GM18505 (cell line): ENCODE measurements around the gene MECR.
"Not testable (repeated sequence)": the region's sequence is repeated elsewhere in the genome, so short reads cannot be mapped to it uniquely, and the experiment has no call there.

Experiments
- ATAC-seq: cut with Tn5 transposase; IDR thresholded peaks from one replicate; pipeline ENCODE4 v1.9.1; 2021; ENCODE audit not compliant: unreplicated experiment
- POLR2A ChIP-seq: IDR thresholded peaks from 4 replicates; pipeline ENCODE4 v1.6.1; 2011; ENCODE audit warnings: borderline replicate concordance; ENCODE audit not compliant: insufficient read depth, insufficient read length; ENCODE audit errors: extremely low read depth

Gene MECR

GRCh38 chr1:29235955-29236711, 5.4 kb upstream of the MECR start, which contains the start of gene PTPRU:
PTPRU (plus strand) TSS chr1:29236522; CDS start chr1:29236645, 123 bp downstream.
- TF ChIP-seq POLR2A: no peak

GRCh38 chr1:29234881-29235280, 4.1 kb upstream of the MECR start:
- ATAC-seq: not testable (repeated sequence)

More at GRCh38 chr1:29235955-29236711, 5.4 kb upstream of the MECR start, which contains the start of gene PTPRU:
- ATAC-seq: peak; percentile 70

GRCh38 chr1:29234471-29234870, 3.7 kb upstream of the MECR start:
- ATAC-seq: no peak
- TF ChIP-seq POLR2A: no peak

GRCh38 chr1:29233693-29234092, 3.0 kb upstream of the MECR start:
- ATAC-seq: no peak
- no peak for TF ChIP-seq POLR2A

- ATAC-seq: no peak
- TF ChIP-seq POLR2A: no peak
Observed at GRCh38 chr1:29232387-29232786, 1.7 kb upstream of the MECR start.

GRCh38 chr1:29230204-29230552, 556 bp downstream of the MECR start:
- no peak for ATAC-seq

GRCh38 chr1:29227511-29227910, 3.2 kb downstream of the MECR start:
- no peak for TF ChIP-seq POLR2A
- ATAC-seq: no peak

More at GRCh38 chr1:29230204-29230552, 556 bp downstream of the MECR start:
- TF ChIP-seq POLR2A: no peak

- ATAC-seq: no peak
- no peak for TF ChIP-seq POLR2A
Observed at GRCh38 chr1:29225361-29225760, 5.4 kb downstream of the MECR start.

- ATAC-seq: no peak
Observed at GRCh38 chr1:29224356-29224837, 6.3 kb downstream of the MECR start.

GRCh38 chr1:29223521-29223920, 7.2 kb downstream of the MECR start:
- no peak for TF ChIP-seq POLR2A

More at GRCh38 chr1:29224356-29224837, 6.3 kb downstream of the MECR start:
- TF ChIP-seq POLR2A: no peak

GRCh38 chr1:29222686-29223085, 8.0 kb downstream of the MECR start:
- TF ChIP-seq POLR2A: no peak
- ATAC-seq: no peak

More at GRCh38 chr1:29223521-29223920, 7.2 kb downstream of the MECR start:
- no peak for ATAC-seq

GRCh38 chr1:29222260-29222659, 8.5 kb downstream of the MECR start:
- not testable (repeated sequence) for ATAC-seq

GRCh38 chr1:29221296-29221695, 9.4 kb downstream of the MECR start:
- ATAC-seq: no peak
- no peak for TF ChIP-seq POLR2A

GRCh38 chr1:29218223-29218622, 12.5 kb downstream of the MECR start:
- no peak for ATAC-seq
- no peak for TF ChIP-seq POLR2A

- no peak for TF ChIP-seq POLR2A
- no peak for ATAC-seq
Observed at GRCh38 chr1:29217633-29218032, 13.1 kb downstream of the MECR start.

GRCh38 chr1:29213055-29213454, 17.7 kb downstream of the MECR start:
- ATAC-seq: no peak
- no peak for TF ChIP-seq POLR2A
